OCI-M2 (cell line): ENCODE data around the gene TSPAN9.

ENCODE experiments used
- DNase-seq: peaks from one replicate; lab custom pipeline; 2025; ENCODE audit not compliant: unreplicated experiment; lab: John Stamatoyannopoulos, UW

Gene TSPAN9

GRCh38 chr12:3308063-3308462 lies 230.9 kb downstream of the TSPAN9 start:
- DNase-seq = no peak

GRCh38 chr12:3308609-3309008 lies 231.4 kb downstream of the TSPAN9 start:
- DNase-seq = no peak

- no peak for DNase-seq
Measured at GRCh38 chr12:3309805-3310204, 232.6 kb downstream of the TSPAN9 start.

GRCh38 chr12:3310271-3311026 lies 233.3 kb downstream of the TSPAN9 start:
- no peak for DNase-seq

GRCh38 chr12:3311027-3311402 lies 233.8 kb downstream of the TSPAN9 start:
- DNase-seq = no peak

GRCh38 chr12:3311491-3312103 lies 234.4 kb downstream of the TSPAN9 start:
- DNase-seq = no peak

GRCh38 chr12:3313066-3313465 lies 235.9 kb downstream of the TSPAN9 start:
- no peak for DNase-seq

- DNase-seq = no peak
Measured at GRCh38 chr12:3313675-3314663, 236.8 kb downstream of the TSPAN9 start.

- DNase-seq = no peak
Measured at GRCh38 chr12:3315201-3315661, 238.1 kb downstream of the TSPAN9 start.

GRCh38 chr12:3316776-3317480 lies 239.7 kb downstream of the TSPAN9 start:
- DNase-seq = no peak

- no peak for DNase-seq
Measured at GRCh38 chr12:3317481-3317815, 240.3 kb downstream of the TSPAN9 start.

- DNase-seq = no peak
Measured at GRCh38 chr12:3317841-3318501, 240.8 kb downstream of the TSPAN9 start.

GRCh38 chr12:3319723-3320492 lies 242.7 kb downstream of the TSPAN9 start:
- DNase-seq = no peak

GRCh38 chr12:3320881-3321509 lies 243.8 kb downstream of the TSPAN9 start:
- DNase-seq = no peak

GRCh38 chr12:3321881-3322280 lies 244.7 kb downstream of the TSPAN9 start:
- DNase-seq = no peak

GRCh38 chr12:3323002-3323685 lies 246.0 kb downstream of the TSPAN9 start:
- DNase-seq = no peak

GRCh38 chr12:3325736-3326135 lies 248.6 kb downstream of the TSPAN9 start:
- DNase-seq = no peak

- DNase-seq = no peak
Measured at GRCh38 chr12:3326156-3326849, 249.1 kb downstream of the TSPAN9 start.
